Measurements from ENCODE around the gene AK4.

AK4 gene

DNA sequence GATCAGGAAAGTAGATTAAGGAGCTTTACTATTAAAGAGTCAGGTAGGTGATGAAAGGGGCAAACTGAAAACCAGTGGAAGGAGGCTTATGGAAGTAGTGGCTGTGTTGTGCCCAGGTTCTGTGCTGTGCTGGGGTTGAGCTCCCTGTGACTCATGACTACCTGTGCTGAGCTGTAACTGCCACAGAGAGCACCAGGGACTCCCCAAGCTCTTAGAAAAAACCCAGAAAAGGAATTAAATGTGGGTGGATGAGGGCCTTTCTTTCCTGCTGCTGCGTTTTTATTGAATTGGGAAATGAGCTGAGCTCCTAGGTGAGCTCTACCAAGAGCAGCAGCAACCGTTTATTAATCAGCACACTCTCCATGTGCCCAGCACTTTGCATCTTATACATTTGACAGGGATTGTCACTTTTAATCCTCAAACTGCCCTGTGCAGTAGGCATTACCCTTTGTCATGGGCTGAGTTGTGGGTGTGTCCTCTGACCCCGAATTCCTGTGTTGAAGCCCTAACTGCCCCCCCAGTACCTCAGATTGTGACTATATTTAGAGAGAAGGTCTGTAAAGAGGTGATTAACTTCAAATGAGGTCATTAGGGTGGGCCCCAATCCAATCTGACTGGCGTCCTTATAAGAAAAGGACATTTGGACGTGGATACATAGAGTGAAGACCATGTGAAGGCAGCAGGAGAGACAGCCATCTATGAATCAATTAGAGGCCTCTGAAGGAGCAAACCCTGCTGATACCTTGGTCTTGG lies 65.4 kb downstream of the AK4 start:
- DNase-seq (ENCODE audit: low spot score), result no peak
- in situ Hi-C loops (cut with MboI; ENCODE audit: low pct_unique_long_range_greater_than_20kb, low sequenced_read_pairs, unreplicated experiment), result loop anchor here (25.0 kb wide), 2 partner anchors 526 to 1024 kb away; no protein-coding TSS in a partner anchor
- TF ChIP-seq, protein P1, sequence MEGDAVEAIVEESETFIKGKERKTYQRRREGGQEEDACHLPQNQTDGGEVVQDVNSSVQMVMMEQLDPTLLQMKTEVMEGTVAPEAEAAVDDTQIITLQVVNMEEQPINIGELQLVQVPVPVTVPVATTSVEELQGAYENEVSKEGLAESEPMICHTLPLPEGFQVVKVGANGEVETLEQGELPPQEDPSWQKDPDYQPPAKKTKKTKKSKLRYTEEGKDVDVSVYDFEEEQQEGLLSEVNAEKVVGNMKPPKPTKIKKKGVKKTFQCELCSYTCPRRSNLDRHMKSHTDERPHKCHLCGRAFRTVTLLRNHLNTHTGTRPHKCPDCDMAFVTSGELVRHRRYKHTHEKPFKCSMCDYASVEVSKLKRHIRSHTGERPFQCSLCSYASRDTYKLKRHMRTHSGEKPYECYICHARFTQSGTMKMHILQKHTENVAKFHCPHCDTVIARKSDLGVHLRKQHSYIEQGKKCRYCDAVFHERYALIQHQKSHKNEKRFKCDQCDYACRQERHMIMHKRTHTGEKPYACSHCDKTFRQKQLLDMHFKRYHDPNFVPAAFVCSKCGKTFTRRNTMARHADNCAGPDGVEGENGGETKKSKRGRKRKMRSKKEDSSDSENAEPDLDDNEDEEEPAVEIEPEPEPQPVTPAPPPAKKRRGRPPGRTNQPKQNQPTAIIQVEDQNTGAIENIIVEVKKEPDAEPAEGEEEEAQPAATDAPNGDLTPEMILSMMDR (IDR thresholded peaks at IDR 0.05; ENCODE audit: extremely low read depth, insufficient read depth, missing control alignments), result no peak

DNA sequence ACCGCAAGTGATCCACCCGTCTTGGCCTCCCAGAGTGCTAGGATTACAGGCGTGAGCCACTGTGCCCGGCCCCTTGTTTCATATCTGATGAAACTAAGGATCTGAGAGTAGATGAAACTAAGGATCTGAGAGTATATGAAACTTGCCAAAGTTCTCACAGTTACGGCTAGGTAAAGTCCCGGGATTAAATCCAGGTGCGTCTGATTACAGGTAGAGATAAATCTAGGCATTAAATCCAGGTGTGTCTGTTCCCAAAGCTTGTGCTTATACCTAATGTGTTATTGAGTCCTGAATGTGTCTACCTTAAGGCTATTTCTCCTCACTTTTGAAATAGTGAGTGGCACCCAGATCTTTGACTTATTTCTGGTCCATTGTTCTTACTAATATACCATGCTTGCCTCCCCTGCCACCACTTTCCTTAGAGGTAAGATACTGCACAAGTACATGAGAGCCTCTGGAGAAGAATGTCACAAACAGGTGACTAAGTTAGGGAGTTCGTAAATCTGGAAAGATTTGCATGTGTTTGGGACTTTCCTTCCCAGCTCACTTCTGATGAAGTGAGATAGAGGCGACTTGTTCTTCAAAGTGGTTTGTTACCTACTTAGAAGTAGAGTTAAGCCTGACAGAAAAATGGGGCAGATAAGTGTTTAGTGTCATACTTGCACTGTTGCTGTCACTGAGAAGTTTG lies 66.5 kb downstream of the AK4 start:
- TF ChIP-seq, protein P1 (IDR thresholded peaks at IDR 0.05; ENCODE audit: extremely low read depth, insufficient read depth, missing control alignments), result no peak
- in situ Hi-C loops (cut with MboI; ENCODE audit: low pct_unique_long_range_greater_than_20kb, low sequenced_read_pairs, unreplicated experiment), result loop anchor here (25.0 kb wide), 2 partner anchors 527 to 1023 kb away; no protein-coding TSS in a partner anchor
- DNase-seq (ENCODE audit: low spot score), result no peak

DNA sequence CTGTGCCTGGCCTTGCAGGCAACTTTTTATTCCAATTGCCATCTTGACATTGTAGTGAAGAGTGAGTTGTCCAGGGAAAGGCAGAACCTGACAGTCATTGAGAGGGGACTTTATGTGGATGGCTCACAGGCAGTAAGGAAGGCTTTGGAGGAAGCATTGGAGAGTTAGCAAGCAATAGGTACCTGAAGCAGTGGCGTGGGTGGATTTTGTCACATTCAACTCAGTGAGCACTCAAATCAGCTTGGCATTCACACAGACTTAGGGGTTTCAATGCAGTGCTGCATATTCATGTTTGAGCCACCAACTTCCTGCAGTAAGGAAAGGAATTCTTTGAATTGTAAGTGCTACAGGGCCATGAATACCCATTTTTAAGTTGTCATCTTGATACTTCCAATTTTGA lies 69.0 kb downstream of the AK4 start:
- no peak for DNase-seq (ENCODE audit: low spot score)
- TF ChIP-seq, protein P1 (IDR thresholded peaks at IDR 0.05; ENCODE audit: extremely low read depth, insufficient read depth, missing control alignments), result no peak
- in situ Hi-C loops (cut with MboI; ENCODE audit: low pct_unique_long_range_greater_than_20kb, low sequenced_read_pairs, unreplicated experiment), result loop anchor here (25.0 kb wide), 2 partner anchors 530 to 1020 kb away; no protein-coding TSS in a partner anchor

DNA sequence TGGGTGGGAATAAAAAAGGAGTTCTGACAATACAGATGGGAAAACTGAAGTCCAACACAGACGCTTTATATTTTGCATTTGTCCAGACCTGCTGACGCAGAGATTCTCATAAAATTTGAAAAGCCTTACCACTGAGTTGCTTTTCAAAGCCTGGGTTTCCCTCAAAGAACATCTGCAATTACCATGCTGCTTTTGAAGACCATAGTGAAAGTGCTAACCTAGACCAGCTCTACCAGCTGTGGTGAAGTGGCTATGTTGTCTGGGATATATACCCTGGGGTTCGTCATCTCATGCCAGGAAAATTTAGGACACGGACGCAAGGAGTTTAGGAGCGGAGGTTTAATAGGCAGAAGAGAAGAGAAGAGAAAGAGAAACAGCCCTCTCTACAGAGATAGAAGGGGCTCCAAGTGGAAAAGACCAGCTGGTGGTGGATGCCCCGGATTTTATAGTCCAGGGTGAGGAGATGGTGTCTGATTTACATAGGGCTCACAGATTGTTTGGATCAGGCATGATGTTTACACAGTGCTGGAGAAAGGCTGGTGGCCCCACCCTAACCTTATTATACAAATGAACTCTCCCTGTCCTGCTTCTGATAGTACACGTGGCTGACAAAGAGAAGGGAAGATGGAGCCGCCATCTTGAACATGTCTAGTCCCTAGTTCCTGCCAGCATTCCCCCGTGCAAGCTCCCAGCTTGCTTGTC lies 73.8 kb downstream of the AK4 start:
- TF ChIP-seq, protein P1 (IDR thresholded peaks at IDR 0.05; ENCODE audit: extremely low read depth, insufficient read depth, missing control alignments), result no peak
- in situ Hi-C loops (cut with MboI; ENCODE audit: low pct_unique_long_range_greater_than_20kb, low sequenced_read_pairs, unreplicated experiment), result loop anchor here (25.0 kb wide), 2 partner anchors 534 to 1016 kb away; no protein-coding TSS in a partner anchor
- no peak for DNase-seq (ENCODE audit: low spot score)

DNA sequence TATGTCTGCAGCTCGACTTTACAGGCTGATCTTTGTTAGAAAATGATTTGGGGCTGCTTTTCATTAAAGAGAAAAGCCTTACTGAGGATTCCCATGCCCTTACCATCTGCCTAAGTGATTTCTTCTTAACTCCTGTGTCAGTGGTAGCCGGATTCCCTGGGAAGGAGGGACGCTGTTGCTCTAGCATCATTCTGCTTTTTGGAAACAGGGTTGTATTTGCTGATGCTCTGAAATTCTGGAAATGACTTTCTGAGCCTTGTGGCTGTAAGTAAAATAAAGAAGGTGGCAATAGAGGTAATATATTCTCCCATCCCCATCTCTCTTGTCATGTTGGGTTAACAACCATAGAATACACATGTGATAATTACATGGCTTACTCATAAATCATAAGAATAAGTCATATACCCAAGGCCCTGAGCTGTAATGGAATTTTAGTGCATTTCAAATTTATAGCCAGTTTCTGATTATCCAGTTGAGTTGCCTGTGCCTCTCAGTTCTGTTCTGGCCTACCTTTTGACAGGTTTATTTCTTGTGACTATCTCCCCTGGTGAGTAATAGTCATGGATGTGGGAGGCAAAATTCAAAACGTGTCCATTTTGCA lies 74.4 kb downstream of the AK4 start:
- TF ChIP-seq, protein P1 (IDR thresholded peaks at IDR 0.05; ENCODE audit: extremely low read depth, insufficient read depth, missing control alignments), result no peak
- DNase-seq (ENCODE audit: low spot score), result no peak
- in situ Hi-C loops (cut with MboI; ENCODE audit: low pct_unique_long_range_greater_than_20kb, low sequenced_read_pairs, unreplicated experiment), result loop anchor here (25.0 kb wide), 2 partner anchors 535 to 1015 kb away; no protein-coding TSS in a partner anchor

DNA sequence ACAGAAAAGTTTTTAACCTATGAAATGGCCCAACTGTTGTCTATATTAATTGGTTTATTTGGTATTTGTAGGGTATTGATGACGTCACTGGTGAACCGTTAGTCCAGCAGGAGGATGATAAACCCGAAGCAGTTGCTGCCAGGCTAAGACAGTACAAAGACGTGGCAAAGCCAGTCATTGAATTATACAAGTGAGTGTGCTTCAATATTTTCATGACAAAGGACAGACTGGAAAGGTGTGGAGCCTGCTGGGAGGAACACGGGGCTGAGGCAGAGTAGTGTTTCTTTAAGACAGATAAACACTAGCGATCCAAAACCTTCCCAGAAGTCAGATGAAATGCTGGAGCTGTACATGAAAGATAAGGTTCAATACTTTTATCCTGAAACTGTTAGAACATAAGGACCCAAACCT lies 76.7 kb downstream of the AK4 start:
- no peak for DNase-seq (ENCODE audit: low spot score)
- in situ Hi-C loops (cut with MboI; ENCODE audit: low pct_unique_long_range_greater_than_20kb, low sequenced_read_pairs, unreplicated experiment), result loop anchor here (25.0 kb wide), 3 partner anchors 463 to 1013 kb away; no protein-coding TSS in a partner anchor
- TF ChIP-seq, protein P1 (IDR thresholded peaks at IDR 0.05; ENCODE audit: extremely low read depth, insufficient read depth, missing control alignments), result no peak
